Inflammatory macrophage treated with lipopolysaccharide for 1 hour (primary cell): ENCODE measurements around the gene SLC25A42.
A peak's percentile ranks its signal among the peaks of the same experiment; 100 is the strongest.

Experiments
- DNase-seq, 2 donors: peaks; one replicate each; pipeline ENCODE4 v3.0.0-alpha.2; 2020 to 2022

Gene SLC25A42

GRCh38 chr19:19051478-19052213 lies 12.1 kb upstream of the SLC25A42 start:
- no peak for DNase-seq

GRCh38 chr19:19052921-19053320 lies 10.9 kb upstream of the SLC25A42 start:
- DNase-seq: peak in 1 of 2 donors; percentile 63

- peak in 1 of 2 donors; percentile 46 for DNase-seq
These were observed 10.1 kb upstream of the SLC25A42 start for GRCh38 chr19:19053508-19054314.

- no peak for DNase-seq
These were observed 9.4 kb upstream of the SLC25A42 start for GRCh38 chr19:19054315-19054938.

- DNase-seq: no peak
These were observed 8.8 kb upstream of the SLC25A42 start for GRCh38 chr19:19054939-19055440.

- DNase-seq: no peak
These were observed 8.1 kb upstream of the SLC25A42 start for GRCh38 chr19:19055701-19056100.

- no peak for DNase-seq
These were observed 7.0 kb upstream of the SLC25A42 start for GRCh38 chr19:19056636-19057275.

GRCh38 chr19:19057317-19057716 lies 6.5 kb upstream of the SLC25A42 start:
- no peak for DNase-seq

- DNase-seq: no peak
These were observed 6.1 kb upstream of the SLC25A42 start for GRCh38 chr19:19057720-19058119.

- no peak for DNase-seq
These were observed 4.6 kb upstream of the SLC25A42 start for GRCh38 chr19:19059018-19059836.

GRCh38 chr19:19059837-19060611 lies 3.8 kb upstream of the SLC25A42 start:
- DNase-seq: no peak

- DNase-seq: no peak
These were observed 2.3 kb upstream of the SLC25A42 start for GRCh38 chr19:19061506-19061905.

GRCh38 chr19:19062454-19063182 lies 1.2 kb upstream of the SLC25A42 start:
- DNase-seq: no peak

GRCh38 chr19:19064098-19064722 lies 416 bp downstream of the SLC25A42 start:
- peak in 1 of 2 donors; percentile 2 for DNase-seq

- DNase-seq: peak in 1 of 2 donors; percentile 1
These were observed 1.3 kb downstream of the SLC25A42 start for GRCh38 chr19:19064811-19065745.

- DNase-seq: peak in 1 of 2 donors; percentile 25
These were observed 3.7 kb downstream of the SLC25A42 start for GRCh38 chr19:19067276-19068072.

- DNase-seq: no peak
These were observed 5.2 kb downstream of the SLC25A42 start for GRCh38 chr19:19068659-19069654.
